GM03348 (cell line): Measurements from ENCODE around the gene SHROOM3.

Experiments
- DNase-seq: peaks from one replicate; pipeline ENCODE4 v3.0.0; 2012; ENCODE audit warnings: low spot score

SHROOM3 gene

DNA sequence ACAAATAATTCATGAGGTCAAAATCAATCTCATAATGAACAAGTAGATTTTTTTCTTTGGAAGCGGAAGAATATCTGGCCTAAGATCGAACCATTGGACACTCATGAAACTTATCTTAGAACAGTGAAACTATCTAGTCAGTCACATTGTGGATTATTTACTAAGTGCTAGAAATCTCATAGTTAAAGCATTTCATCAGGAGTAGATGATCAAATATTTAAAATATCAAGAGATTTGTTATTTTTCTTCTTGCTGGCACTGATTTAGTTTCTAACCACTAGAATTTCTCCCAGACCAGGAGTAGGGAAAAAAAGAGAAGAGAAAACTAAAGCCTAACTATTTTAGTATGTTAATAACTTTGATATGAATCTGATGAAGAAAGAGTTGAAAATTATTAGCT is 105.5 kb downstream of the SHROOM3 start:
- DNase-seq, result no peak

GRCh38 chr4:76543378-76543777 is 108.3 kb downstream of the SHROOM3 start:
- DNase-seq, result no peak

DNA sequence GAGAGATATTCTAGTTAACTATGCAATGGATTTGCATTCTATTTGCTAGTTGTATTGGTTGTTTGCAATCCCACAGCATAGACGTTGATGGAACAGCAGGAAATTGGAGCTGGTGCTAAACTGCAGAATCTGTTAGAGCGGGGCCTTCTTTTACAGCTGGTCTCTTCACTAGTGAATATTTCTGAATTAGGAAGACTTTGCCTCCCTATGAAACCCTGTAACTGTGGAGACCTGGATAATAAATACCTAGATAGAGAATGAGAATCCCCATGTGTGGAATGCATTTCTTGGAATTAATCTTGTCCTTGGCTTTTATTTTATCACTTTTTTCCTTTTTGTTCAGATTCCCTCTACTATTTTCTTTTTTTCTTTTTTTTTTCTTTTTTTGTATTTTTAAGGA is 109.7 kb downstream of the SHROOM3 start:
- no peak for DNase-seq

DNA sequence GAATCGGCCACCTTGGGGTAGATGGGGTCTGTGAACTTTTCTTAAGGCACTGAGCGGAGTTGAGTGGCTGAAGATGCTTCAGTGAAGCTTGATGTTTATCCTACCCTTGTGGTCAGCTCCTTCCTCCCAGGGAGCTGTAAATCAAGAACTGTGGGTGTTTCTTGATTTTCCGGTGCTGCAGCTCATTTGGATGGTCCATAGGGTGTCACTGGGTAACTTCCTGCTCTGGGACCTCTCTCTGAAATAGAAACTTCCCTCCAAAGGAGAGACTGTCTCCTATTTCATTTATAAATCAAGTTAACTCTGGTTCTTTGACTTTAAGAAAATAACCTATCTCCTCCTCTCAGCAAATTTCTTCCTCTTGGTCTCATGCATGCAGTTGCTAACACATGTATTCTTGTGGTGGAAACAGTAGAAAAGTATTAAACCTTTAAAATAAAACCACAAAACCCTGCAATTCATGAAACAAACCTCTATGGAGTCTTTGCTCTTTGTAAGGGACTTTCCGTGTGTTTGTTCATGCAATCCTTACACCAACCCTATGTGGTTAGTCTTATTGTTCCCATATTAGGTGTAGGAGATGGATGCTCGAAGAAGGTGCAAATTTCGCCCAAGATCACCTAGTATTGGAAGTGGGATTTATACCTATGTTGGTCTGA is 110.3 kb downstream of the SHROOM3 start:
- DNase-seq, result no peak

DNA sequence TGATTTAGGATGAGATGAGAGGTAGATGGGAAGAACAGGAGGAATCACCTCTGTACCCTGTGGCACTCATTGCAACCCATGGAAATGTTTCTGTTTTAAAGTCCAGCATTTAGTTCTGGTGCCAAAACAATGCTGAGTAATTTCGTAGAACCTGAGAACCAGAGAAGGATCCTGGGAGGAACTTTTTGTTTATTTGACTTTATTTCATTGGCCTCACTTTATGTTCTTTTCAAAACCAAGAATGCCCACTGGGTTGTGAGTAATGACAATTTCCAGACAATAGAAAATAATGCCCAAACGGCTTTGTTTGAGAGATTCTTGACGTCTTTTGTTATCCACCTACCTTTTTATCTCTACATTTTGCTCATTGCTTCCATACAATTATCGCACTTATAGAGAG is 111.3 kb downstream of the SHROOM3 start:
- no peak for DNase-seq

GRCh38 chr4:76546759-76547742 is 112.0 kb downstream of the SHROOM3 start:
- DNase-seq, result peak; percentile 74

GRCh38 chr4:76548704-76549103 is 113.7 kb downstream of the SHROOM3 start:
- DNase-seq, result no peak

DNA sequence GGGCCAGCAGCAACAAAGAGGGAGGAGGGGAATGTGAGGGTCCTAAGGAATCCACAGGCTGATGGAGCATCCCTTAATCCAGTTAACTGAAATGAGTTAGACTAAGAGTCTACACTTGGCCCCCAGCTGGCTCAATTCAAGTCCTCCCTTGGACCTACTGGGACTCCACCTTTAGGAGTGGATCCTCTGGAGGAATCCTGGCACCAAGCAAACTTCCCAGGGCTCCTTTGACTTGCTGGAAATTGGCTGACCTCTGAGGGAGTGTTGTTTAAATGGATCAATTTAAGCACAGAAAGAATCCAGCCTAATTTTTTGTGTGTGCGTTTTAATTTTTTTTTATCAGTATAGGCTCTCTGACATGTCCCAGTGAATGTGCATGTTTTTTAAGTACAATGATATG is 114.7 kb downstream of the SHROOM3 start:
- no peak for DNase-seq

DNA sequence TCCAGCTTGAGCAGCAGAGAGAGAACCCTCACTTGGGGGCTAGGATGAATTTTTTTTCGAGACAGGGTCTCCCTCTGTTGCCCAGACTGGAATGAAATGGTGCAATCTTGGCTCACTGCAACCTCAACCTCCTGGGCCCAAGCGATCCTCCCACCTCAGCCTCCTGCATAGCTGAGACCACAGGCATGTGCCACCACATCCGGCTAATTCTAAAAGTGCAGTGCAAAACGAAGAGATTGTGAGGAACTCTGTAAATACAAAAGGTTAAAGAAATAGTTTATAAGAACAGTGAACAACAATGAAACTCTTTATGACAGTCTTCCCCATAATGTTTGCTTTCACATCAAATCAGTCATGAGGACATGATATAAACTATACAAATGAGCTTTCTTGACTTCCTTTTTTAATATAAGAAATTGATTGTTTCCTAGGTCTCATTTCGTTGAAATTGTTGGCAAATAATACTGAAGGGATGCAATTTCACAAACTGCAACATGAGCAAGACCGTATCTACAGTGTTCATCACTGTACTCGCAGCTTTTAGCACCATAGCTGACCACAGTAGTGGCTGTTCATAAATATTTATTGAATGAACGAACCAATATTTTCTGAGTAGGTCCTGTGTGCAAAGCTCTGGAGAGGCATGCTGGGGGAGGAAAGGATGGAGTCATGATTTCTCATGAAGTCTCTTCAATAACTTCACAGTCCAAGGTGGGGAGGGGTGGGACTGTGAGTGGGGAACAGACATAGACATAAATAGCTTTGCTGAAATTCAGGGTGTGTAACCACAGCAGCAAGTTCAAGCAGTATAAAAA is 116.1 kb downstream of the SHROOM3 start:
- no peak for DNase-seq

GRCh38 chr4:76554630-76555029 is 119.6 kb downstream of the SHROOM3 start:
- no peak for DNase-seq

DNA sequence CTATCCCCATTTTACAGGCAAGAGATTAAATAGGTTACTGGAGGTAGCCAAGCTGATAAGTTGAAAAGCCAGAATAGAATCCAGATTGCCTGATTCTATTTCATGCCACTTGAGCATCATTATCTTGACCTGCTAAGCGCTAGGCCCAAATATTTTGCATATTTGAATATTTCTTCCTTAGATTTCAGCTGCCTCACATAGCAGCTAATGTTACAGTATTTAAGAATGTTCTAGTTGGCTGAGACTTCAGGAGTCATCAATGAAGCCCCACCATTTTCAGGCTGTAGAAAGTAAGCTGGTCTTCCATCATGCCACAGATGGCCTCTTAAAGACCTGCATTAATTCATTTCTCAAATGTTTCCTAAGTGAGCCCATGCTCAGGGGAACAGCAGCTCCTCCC is 121.4 kb downstream of the SHROOM3 start:
- no peak for DNase-seq

DNA sequence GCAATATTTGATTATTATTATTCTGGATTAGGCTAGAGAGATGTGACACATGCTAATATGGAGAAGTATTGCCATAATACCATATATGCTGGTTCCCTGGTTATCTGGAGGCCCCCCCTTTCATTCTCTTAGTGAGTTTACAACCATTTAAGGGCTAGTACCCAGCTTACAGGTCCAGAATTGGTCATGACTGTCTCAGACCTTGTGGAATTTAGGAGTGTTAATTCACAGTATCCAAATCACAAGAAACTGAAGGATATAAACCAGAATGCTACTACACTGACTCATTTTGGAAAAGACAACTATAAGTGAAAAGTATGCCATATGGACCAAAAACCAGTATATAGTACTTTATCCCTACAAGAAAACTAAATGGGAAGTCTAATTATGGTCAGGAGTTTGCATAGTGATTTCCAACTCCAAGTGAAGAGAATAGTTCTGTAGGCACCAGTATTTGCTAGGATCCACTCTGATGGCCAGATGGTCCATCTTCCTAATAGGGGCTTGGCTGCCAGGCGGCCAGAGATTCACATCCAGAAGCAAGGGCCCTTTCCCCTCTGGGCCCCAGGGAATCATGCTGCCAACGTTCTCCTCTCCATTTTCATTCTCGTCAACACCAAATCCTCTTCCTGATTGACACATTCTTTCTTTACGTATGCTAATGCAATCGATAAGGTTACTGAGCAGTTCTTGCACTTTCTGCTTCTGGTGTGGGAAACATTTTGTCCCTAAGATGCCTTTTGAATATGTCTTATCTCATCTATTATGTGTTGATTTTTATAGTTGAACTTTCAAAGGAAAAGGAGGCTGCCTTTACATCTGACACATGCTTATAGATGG is 123.6 kb downstream of the SHROOM3 start:
- peak; percentile 16 for DNase-seq

- no peak for DNase-seq
Measured at GRCh38 chr4:76559236-76560071, 124.4 kb downstream of the SHROOM3 start.

- DNase-seq, result peak; percentile 69
Measured at GRCh38 chr4:76562161-76562560, 127.1 kb downstream of the SHROOM3 start.

DNA sequence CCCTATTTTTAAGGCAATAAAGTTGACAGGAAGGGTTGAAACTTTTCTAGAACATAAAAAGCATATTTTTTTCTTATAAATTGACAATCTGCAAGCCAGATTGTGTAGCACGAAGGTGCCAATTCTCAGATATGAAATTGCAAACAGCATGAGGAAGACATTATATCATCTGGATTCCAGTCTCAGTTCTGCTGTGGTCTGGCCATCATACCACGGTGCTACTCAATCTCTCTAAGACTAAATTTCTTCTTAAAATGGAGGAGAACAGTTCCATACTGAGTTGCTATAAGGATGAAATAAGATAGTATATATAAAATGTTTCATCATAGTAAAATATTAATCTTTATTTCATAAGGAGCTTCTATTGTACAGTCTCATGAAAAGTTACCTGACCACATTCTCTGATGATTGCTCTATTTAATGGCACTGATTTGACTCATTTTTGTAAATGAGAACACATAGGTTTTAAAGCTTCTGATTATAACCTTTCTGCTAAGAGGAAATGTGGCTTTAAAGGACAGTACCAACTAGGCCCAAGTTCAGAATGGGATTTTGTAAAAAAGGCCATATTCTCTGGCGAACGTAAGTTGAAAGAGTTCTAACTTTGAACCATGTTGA is 127.9 kb downstream of the SHROOM3 start:
- peak; percentile 57 for DNase-seq

DNA sequence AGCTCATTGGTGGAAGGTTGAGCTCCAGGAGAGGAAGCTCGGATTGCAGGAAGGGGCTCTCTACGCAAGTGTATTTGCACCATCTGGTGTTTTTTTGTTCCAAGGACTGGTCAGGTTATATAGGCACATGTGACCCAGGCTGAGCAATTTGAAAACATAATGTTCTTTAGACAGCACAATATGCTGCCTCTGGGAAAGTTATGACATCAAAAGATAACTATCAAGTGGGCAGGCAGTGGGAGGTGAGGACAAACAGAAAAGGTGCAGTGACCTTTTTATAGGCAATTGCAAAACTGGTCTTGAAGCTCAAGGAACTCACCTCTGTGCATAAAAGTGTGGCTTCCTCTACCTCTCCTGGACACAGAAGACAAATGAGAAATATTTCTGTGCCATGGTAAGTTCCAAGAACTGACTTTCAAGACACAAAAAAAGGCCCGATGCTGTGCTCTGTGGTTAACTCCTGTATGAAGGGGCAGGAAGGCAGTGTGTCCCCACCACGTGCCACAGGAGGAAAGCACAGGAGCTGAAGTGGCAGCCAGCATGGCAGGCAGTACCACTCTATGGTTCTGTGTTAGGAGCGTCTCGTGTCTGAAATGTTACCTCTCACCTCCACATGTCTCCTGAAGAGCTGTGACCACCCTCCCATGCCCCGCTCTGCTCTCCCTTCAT is 128.6 kb downstream of the SHROOM3 start:
- DNase-seq, result no peak

- no peak for DNase-seq
Measured at GRCh38 chr4:76564123-76564915, 129.3 kb downstream of the SHROOM3 start.

GRCh38 chr4:76568262-76568661 is 133.2 kb downstream of the SHROOM3 start:
- DNase-seq, result no peak

DNA sequence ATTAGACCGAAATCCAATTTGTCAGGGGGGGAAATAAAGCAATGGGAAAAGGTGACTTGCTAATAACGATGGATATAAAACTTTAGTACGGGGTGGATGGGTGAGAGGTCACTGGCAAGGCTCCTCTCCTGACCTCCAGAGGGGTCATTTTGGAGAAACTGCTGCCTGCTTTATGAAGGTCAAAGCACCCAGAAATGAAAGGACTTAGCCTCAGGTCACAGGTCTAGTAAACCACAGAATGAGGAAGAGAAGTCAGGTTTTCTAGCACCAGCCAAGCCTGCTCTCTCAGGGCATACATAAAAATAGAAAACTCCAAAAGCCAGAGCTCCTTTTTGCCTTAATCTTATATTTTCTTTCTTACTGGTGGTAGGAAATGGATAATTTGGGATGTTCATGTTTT is 134.2 kb downstream of the SHROOM3 start:
- no peak for DNase-seq
